ENCODE results near the gene C17orf113.

C17orf113 gene

GRCh38 chr17:42094375-42095069 lies 44.1 kb upstream of the C17orf113 start:
- Histone ChIP-seq H3K9me3 (ENCODE audit: severe bottlenecking) (no peaks in the 10 kb centered on the region), H3K4me3 (ENCODE audit: severe bottlenecking) (no peak overlapping the region), H3K27ac (ENCODE audit: poor library complexity, severe bottlenecking) (no peak overlapping the region), H3K27me3 (ENCODE audit: insufficient read depth, poor library complexity, severe bottlenecking) (peaks cover 11% of the 10 kb centered on the region), H3K36me3 (ENCODE audit: low read depth) (no peaks in the 10 kb centered on the region), H3K4me1 (ENCODE audit: insufficient read depth, poor library complexity, severe bottlenecking) (no peaks in the 10 kb centered on the region)
- DNase-seq (ENCODE audit: low spot score) (no peak), ATAC-seq (ENCODE audit: low read depth) (no peak)
- TF ChIP-seq, protein P1, sequence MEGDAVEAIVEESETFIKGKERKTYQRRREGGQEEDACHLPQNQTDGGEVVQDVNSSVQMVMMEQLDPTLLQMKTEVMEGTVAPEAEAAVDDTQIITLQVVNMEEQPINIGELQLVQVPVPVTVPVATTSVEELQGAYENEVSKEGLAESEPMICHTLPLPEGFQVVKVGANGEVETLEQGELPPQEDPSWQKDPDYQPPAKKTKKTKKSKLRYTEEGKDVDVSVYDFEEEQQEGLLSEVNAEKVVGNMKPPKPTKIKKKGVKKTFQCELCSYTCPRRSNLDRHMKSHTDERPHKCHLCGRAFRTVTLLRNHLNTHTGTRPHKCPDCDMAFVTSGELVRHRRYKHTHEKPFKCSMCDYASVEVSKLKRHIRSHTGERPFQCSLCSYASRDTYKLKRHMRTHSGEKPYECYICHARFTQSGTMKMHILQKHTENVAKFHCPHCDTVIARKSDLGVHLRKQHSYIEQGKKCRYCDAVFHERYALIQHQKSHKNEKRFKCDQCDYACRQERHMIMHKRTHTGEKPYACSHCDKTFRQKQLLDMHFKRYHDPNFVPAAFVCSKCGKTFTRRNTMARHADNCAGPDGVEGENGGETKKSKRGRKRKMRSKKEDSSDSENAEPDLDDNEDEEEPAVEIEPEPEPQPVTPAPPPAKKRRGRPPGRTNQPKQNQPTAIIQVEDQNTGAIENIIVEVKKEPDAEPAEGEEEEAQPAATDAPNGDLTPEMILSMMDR (IDR thresholded peaks at IDR 0.05; ENCODE audit: poor library complexity, severe bottlenecking): no peak

- Histone ChIP-seq H3K9me3 (ENCODE audit: severe bottlenecking) (no peaks in the 10 kb centered on the region), H3K36me3 (ENCODE audit: low read depth) (no peaks in the 10 kb centered on the region), H3K4me3 (ENCODE audit: severe bottlenecking) (no peak overlapping the region), H3K4me1 (ENCODE audit: insufficient read depth, poor library complexity, severe bottlenecking) (no peaks in the 10 kb centered on the region), H3K27me3 (ENCODE audit: insufficient read depth, poor library complexity, severe bottlenecking) (peaks cover 9% of the 10 kb centered on the region), H3K27ac (ENCODE audit: poor library complexity, severe bottlenecking) (no peak overlapping the region)
- no peak for DNase-seq (ENCODE audit: low spot score)
- TF ChIP-seq, protein P1 (IDR thresholded peaks at IDR 0.05; ENCODE audit: poor library complexity, severe bottlenecking): no peak
- ATAC-seq (ENCODE audit: low read depth): no peak
Observed at GRCh38 chr17:42092939-42093338, 42.5 kb upstream of the C17orf113 start.

DNA sequence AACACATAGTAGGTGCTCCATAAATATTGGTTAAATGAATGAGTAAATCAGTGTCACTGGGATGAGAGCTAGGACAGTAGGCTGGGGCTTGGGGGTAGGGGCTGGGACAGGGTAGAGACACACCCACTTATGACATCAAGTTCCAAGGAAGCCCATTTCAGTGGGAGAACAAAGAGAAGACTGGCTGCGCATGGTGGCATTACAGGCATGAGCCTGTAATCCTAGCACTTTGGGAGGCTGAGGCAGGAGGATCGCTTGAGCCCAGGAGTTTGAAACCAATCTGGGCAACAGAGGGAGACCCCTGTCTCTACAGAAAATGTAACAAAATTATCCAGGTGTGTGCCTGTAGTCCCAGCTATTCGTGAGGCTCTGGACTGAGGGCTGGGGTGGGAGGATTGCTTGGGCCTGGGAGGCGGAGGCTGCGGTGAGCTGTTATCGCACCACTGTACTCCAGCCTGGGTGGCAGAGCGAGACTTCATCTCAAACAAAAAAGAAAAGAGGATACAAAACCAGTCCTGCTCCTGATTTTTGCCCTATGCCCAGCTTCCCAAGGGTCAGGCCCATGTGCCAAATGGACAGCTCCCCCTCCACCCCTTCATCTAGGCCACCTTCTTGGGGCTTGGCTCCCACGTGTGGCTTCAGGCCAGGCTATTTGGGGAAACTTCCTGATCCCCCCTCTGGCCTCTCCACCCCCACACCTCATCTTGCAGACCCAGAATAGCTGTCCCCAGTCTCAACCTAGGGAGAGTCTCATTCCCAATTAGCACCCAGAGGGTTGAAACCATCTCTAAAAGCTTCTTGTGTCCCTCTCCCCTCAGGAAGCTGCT lies 40.8 kb upstream of the C17orf113 start:
- DNase-seq (ENCODE audit: low spot score) (no peak), ATAC-seq (ENCODE audit: low read depth) (no peak)
- TF ChIP-seq, protein P1 (IDR thresholded peaks at IDR 0.05; ENCODE audit: poor library complexity, severe bottlenecking): no peak
- Histone ChIP-seq H3K9me3 (ENCODE audit: severe bottlenecking) (no peaks in the 10 kb centered on the region), H3K36me3 (ENCODE audit: low read depth) (no peaks in the 10 kb centered on the region), H3K27ac (ENCODE audit: poor library complexity, severe bottlenecking) (no peak overlapping the region), H3K27me3 (ENCODE audit: insufficient read depth, poor library complexity, severe bottlenecking) (no peaks in the 10 kb centered on the region), H3K4me1 (ENCODE audit: insufficient read depth, poor library complexity, severe bottlenecking) (no peaks in the 10 kb centered on the region), H3K4me3 (ENCODE audit: severe bottlenecking) (no peak overlapping the region)

DNA sequence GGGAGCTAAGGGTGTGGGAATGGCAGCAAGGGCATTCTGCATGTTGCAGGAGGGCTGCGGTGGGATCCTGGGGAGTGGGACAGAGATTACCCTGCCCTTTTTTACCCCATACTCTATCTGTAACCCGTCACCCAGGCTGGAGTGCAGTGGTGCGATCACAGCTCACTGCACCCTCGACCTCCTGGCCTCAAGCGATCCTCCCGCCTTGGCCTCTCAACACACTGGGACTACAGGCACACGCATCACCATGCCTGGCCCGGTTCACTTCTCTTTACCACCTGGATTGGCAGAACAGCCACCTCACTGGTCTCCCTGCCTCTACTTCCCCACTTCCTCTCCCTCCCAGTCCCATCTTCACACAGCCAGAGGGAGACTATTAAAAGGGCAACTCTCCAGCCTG lies 38.3 kb upstream of the C17orf113 start:
- Histone ChIP-seq H3K27ac (ENCODE audit: poor library complexity, severe bottlenecking) (no peak overlapping the region), H3K4me1 (ENCODE audit: insufficient read depth, poor library complexity, severe bottlenecking) (no peaks in the 10 kb centered on the region), H3K36me3 (ENCODE audit: low read depth) (no peaks in the 10 kb centered on the region), H3K4me3 (ENCODE audit: severe bottlenecking) (no peak overlapping the region), H3K9me3 (ENCODE audit: severe bottlenecking) (no peaks in the 10 kb centered on the region), H3K27me3 (ENCODE audit: insufficient read depth, poor library complexity, severe bottlenecking) (no peaks in the 10 kb centered on the region)
- DNase-seq (ENCODE audit: low spot score) (no peak), ATAC-seq (ENCODE audit: low read depth) (no peak)
- TF ChIP-seq, protein P1 (IDR thresholded peaks at IDR 0.05; ENCODE audit: poor library complexity, severe bottlenecking): no peak

Data from RWPE2 (cell line).